Measurements from ENCODE around the gene MOAP1. TPM values are rescaled to one million over a fixed set of nuclear protein-coding genes. Genes with fewer than 3 reads are reported as not detected.

MOAP1 gene
- total and polyA plus RNA-seq, 2 experiments from 2014 or later, result 27.3 to 36.2 TPM

DNA sequence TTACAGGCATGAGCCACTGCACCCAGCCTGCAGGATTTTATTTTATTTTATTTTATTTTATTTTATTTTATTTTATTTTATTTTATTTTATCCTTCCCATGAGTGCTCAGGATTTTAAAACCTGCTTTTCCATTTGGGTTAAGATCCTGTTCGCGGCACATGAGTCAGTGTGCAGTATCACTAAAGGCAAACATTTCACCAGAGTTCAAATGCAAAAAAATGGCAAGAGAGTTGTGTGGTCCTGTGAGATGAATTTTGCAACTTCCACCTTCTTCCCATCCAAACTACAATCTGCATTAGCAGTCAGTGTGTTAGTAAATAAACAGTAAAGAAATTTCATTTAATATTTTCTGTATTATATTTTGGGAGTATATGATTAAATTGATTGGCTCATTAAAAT, 29.0 kb downstream of the MOAP1 start:
- WGBS (ENCODE audit: low lambda C conversion rate, missing lambda C conversion rate), result 71% methylated on average over 2 of the region's 2 CpGs
- Histone ChIP-seq H3K27me3 (no peaks in the 10 kb centered on the region), H3K9me2 (replicated peaks; ENCODE audit: insufficient read depth) (no peaks in the 10 kb centered on the region), H3K4me3 (no peak overlapping the region), H4K20me1 (ENCODE audit: insufficient read depth, poor library complexity, severe bottlenecking) (no peaks in the 10 kb centered on the region), H3K79me2 (no peaks in the 10 kb centered on the region), H2AFZ (no peak overlapping the region), H3K9me3 (ENCODE audit: low read depth) (no peaks in the 10 kb centered on the region), H3K27ac (no peak overlapping the region), H3K4me1 (ENCODE audit: insufficient read depth) (no peaks in the 10 kb centered on the region), H3K36me3 (replicated peaks; ENCODE audit: insufficient read depth, low read depth) (no peaks in the 10 kb centered on the region), H3K4me2 (no peak overlapping the region)
- no peak for DNase-seq (ENCODE audit: low spot score)
- no peak for TF ChIP-seq EZH2phosphoT487 (IDR thresholded peaks at IDR 0.05; ENCODE audit: low read depth, severe bottlenecking, unreplicated experiment)
- no peak for TF ChIP-seq EZH2 (IDR thresholded peaks at IDR 0.05; ENCODE audit: borderline replicate concordance)
- TF ChIP-seq, protein P1, sequence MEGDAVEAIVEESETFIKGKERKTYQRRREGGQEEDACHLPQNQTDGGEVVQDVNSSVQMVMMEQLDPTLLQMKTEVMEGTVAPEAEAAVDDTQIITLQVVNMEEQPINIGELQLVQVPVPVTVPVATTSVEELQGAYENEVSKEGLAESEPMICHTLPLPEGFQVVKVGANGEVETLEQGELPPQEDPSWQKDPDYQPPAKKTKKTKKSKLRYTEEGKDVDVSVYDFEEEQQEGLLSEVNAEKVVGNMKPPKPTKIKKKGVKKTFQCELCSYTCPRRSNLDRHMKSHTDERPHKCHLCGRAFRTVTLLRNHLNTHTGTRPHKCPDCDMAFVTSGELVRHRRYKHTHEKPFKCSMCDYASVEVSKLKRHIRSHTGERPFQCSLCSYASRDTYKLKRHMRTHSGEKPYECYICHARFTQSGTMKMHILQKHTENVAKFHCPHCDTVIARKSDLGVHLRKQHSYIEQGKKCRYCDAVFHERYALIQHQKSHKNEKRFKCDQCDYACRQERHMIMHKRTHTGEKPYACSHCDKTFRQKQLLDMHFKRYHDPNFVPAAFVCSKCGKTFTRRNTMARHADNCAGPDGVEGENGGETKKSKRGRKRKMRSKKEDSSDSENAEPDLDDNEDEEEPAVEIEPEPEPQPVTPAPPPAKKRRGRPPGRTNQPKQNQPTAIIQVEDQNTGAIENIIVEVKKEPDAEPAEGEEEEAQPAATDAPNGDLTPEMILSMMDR (IDR thresholded peaks at IDR 0.05; ENCODE audit: poor library complexity), result no peak

DNA sequence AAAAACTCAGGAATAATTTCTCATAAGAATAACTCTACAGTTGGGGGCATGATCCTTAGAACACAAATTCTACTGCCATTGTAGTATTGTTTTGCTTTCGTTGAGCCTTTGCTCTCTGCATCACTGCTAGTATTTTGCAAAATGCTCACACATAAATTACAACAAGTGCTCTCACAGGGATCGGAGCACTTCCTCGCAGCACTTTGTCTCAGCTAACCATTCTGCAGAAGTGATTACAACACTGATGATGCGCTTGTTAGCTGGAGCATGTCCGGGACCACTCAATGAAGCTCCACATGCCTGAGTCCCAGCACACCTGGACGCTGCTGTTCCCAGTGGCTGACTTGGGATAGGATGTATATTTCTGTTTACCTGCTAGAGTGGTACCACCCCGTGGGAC, 31.6 kb downstream of the MOAP1 start:
- Histone ChIP-seq H3K27ac (no peak overlapping the region), H2AFZ (no peak overlapping the region), H3K9me3 (ENCODE audit: low read depth) (no peaks in the 10 kb centered on the region), H3K4me3 (no peak overlapping the region), H3K27me3 (no peaks in the 10 kb centered on the region), H3K4me2 (no peak overlapping the region), H3K4me1 (ENCODE audit: insufficient read depth) (peaks cover 9% of the 10 kb centered on the region), H3K79me2 (no peaks in the 10 kb centered on the region), H3K9me2 (replicated peaks; ENCODE audit: insufficient read depth) (no peaks in the 10 kb centered on the region), H3K36me3 (replicated peaks; ENCODE audit: insufficient read depth, low read depth) (no peaks in the 10 kb centered on the region), H4K20me1 (ENCODE audit: insufficient read depth, poor library complexity, severe bottlenecking) (no peaks in the 10 kb centered on the region)
- WGBS (ENCODE audit: low lambda C conversion rate, missing lambda C conversion rate), result 84% methylated on average over 7 of the region's 7 CpGs
- no peak for DNase-seq (ENCODE audit: low spot score)
- TF ChIP-seq EZH2phosphoT487 (IDR thresholded peaks at IDR 0.05; ENCODE audit: low read depth, severe bottlenecking, unreplicated experiment), result no peak
- no peak for TF ChIP-seq EZH2 (IDR thresholded peaks at IDR 0.05; ENCODE audit: borderline replicate concordance)
- TF ChIP-seq, protein P1 (IDR thresholded peaks at IDR 0.05; ENCODE audit: poor library complexity), result no peak

DNA sequence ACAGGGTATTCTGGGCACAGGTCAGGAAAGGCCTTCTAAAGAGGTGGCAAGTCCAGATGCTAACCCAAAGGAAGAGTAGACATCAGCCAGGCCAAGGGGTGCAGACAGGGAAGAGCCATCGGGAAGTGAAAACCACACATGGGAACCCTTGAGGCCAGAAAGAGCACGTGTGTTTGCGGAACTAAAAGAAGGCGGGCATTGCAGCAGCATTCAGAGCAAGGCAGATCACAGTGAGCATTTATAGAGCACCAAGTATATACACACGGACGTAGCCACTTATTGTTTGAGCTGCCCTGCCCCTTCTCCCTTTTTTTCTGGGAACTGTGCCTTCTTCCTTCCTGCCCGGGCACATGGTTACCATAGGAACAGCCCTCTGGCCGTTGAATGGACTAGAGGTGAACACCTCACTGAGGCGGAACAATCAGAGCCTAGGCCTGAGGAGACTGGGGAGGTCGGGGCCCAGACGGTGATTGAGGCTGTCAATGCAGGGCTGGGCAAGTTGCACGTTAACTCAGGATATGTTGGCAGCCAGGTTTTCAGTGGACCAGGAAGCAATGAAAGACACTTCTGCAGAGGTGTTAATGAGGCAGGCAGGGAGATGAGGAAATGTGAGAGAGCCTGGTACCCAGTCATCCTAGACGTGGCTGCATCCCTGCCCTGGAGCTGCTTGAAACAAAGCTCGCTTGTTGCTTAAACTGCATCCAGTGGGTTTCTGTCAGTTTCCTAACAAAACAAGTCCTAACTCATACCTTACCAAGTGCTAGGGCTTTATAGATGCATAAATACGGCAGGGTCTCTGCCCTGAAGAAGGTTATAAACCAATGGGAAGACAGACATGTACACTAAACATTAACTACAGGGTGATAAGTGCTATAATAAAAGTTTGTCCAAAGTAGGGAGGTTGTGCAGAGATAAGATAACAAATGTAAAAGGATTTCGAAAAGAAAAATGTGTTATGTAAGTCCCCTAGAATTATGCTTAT, 34.2 kb downstream of the MOAP1 start:
- Histone ChIP-seq H3K9me2 (replicated peaks; ENCODE audit: insufficient read depth) (no peaks in the 10 kb centered on the region), H3K79me2 (no peaks in the 10 kb centered on the region), H3K27ac (peak overlapping the region; percentile 88), H3K9me3 (ENCODE audit: low read depth) (no peaks in the 10 kb centered on the region), H3K4me1 (ENCODE audit: insufficient read depth) (peaks cover 9% of the 10 kb centered on the region), H3K4me2 (peak overlapping the region; percentile 69), H4K20me1 (ENCODE audit: insufficient read depth, poor library complexity, severe bottlenecking) (no peaks in the 10 kb centered on the region), H2AFZ (no peak overlapping the region), H3K36me3 (replicated peaks; ENCODE audit: insufficient read depth, low read depth) (no peaks in the 10 kb centered on the region), H3K27me3 (no peaks in the 10 kb centered on the region), H3K4me3 (no peak overlapping the region)
- WGBS (ENCODE audit: low lambda C conversion rate, missing lambda C conversion rate), result 43% methylated on average over 16 of the region's 16 CpGs
- peak; percentile 68 for DNase-seq (ENCODE audit: low spot score)
- TF ChIP-seq, protein P1 (IDR thresholded peaks at IDR 0.05; ENCODE audit: poor library complexity), result no peak
- TF ChIP-seq EZH2 (IDR thresholded peaks at IDR 0.05; ENCODE audit: borderline replicate concordance), result no peak
- no peak for TF ChIP-seq EZH2phosphoT487 (IDR thresholded peaks at IDR 0.05; ENCODE audit: low read depth, severe bottlenecking, unreplicated experiment)
